Stimulated activated CD8-positive, alpha-beta memory T cell treated with anti-CD3 and anti-CD28 coated beads, Interleukin-12 subunit alpha, Interleukin-12 subunit beta, amount 100 ng/mL, for 24 hours (primary cell): ENCODE data around the gene TUSC7.

Experiments
- DNase-seq: peaks from one replicate; pipeline ENCODE4 v3.0.0-alpha.2; 2020; ENCODE audit errors: extremely low read depth

TUSC7 gene

GRCh38 chr3:116709479-116709878 is at the start of gene TUSC7:
Gene TUSC7, plus strand, starts transcription at chr3:116709779.
- DNase-seq: no peak

DNA sequence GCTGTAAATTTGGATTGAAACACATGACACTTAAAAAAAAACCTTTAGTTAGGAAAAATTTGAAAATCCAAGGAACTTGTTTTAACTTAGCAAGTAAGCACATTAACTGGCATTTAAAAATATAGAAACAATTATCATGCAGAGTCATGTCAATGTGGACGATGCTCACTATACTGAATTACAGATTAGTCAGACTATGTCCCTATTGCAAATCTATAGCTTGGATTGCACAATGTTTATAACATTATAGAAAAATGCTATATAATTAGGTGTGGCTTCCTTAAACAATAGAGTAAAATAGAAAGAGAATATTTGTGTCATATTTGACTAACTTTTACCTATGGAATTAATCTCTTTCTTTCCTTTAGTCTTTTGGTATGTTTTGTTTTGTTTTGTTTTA is 48.4 kb upstream of the TUSC7 start:
- DNase-seq: no peak

DNA sequence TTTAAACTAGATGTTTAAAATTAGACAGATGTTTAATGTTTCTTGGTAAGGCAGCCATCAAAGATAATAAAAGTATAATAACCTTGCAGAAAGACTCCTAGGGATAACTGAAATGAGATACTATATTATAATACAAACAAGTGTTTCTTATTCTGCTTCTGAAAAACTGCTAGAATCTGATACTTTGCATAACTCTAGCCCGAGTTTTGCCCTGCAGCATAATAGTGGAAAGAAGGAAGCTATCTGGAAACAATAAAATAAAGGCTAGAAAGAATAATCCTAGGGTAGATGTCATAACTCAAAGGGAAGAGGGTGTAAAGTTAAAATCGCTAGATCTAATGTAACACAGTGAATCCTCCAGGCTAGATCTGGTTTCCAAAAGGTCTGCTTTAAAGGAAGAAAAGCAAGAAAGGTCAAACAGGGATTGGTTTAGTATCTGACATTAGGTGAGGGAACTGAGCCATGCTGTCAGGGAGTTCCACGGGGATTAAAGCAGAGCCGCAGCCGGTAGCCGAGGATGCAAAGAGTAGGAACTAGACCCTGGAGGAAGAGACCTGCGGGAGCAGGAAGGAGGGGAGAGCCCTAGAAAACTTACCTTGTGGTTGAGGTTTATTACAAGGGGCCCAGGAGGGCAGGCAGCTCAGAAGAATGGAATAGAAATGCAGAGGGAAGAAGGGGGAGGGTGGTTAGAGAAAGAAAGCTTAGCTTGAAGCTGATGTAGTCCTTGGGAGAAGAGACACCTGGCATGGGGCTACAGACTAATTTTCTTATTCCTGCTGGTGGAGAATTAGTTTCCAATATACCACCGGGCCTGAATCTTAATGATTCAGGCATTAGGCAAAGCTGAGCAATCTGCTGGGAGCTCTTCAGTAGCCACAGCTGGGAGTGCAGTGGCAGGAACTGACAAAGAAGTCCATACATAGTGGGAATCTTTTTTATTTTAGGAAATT is 46.1 kb upstream of the TUSC7 start:
- no peak for DNase-seq

- no peak for DNase-seq
Observed at GRCh38 chr3:116667324-116667723, 42.3 kb upstream of the TUSC7 start.

DNA sequence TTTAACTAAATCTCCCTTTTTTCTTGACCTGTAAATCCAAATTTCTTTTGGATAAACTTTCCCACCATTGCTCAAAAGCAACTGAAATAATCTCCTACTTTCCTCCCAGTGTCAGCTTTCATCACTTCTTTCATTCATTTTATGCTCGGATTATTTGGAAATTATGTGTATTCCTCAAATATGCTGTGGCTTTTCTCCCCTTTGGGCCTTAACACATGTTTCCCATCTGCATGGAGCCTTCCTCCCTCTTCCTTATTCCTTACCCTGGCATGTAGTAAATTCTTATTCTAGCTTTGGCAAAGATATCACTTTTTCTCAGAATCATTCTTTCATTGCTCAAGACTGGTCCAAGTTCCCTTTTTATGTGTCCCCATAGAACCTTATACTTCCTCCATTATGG is 41.8 kb upstream of the TUSC7 start:
- no peak for DNase-seq

GRCh38 chr3:116669576-116669975 is 40.0 kb upstream of the TUSC7 start:
- no peak for DNase-seq

GRCh38 chr3:116671151-116671550 is 38.4 kb upstream of the TUSC7 start:
- DNase-seq: no peak

DNA sequence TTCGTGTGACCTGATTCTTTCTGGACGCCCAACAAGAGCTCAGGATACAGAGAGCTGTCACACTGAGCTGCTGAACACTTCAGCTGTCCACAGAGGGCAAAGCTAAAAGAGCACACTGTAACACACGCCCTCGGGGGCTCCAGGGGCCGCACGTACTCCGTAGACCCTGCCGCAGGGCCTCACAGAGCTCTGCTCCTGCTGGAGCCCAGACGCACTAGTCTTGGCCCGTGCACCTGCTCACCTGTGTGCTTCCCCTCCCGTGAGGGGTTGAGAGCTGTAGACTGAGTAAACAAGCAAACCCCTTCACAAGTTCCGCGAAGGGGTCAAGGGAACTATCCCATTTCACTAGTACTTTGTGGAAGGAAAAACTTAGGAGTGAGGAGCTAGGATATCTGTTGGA is 30.7 kb upstream of the TUSC7 start:
- DNase-seq: no peak

DNA sequence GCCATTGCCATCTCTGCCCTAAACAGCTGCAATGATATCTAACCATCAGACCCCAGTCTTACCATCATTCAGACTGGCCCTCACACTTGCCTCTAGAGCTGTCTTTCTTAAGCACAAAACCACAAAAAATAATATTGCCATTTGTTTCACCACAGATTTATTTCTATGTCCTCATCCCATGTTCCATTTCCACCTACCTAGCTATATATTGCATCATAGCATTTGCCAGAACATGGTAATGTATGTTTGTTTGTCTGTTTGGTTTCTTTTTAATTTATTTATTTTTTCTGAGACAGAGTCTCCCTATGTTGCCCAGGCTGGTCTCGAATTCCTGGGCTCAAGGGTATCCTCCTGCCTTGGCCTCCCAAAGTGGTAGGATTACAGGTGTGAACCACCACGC is 18.5 kb upstream of the TUSC7 start:
- no peak for DNase-seq

DNA sequence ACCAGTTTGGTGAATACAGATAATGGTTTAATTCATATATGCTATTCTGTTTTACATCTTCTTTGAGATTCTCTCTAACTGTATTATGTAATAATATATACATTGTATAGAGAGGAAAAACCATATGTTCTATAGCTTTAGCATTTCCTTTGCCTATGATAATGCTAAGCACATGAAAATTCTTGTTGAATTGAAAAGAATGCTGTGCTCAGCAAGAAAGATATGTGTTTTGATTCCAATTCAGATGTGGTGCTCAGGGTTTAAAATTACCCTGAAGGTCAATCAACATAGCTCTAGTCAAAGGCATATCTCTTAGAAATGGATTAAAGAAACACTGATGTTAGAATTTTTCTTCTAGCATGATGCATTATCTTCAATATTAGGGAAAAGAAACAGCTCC is 8.5 kb upstream of the TUSC7 start:
- no peak for DNase-seq

GRCh38 chr3:116702334-116702733 is 7.2 kb upstream of the TUSC7 start:
- no peak for DNase-seq

DNA sequence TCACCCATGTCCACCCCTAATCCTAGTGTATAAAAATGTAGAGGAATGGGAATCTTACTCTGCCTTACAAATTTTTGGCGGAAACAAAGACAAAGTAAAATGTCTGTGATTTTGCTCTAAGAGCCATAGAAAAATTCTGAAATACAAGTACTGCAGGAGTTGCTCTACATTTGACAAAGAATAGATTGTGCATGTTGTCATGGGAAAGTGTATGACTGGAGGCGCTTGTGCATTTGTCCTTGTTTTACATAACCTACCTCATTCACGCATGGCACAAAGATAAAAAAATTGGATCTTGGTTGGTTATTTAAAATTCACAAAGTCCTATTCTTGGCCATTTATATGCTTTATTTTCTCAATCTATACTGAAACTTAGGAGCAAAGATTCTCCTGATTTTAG is 2.0 kb upstream of the TUSC7 start:
- DNase-seq: no peak

GRCh38 chr3:116716490-116716889 is 6.9 kb downstream of the TUSC7 start:
- DNase-seq: no peak

- no peak for DNase-seq
Observed at GRCh38 chr3:116717566-116717965, 8.0 kb downstream of the TUSC7 start.

DNA sequence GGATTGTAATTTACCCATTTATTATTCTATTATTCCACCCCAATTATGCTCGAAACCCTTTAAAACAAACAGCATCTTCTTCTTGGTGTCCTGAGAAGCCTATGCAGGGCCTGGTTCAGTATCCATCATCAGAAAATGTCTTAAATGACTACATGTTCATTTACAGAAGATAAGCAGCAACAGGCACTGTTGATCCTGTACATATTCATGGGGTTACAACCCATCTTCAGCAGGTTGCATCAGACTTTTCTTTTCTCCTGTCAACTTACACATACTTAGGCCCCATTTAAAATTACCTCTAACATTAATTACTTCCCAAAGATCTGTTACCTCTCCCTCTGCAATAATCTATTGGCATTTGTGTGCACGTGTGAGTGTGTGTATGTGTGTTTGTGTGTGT is 18.9 kb downstream of the TUSC7 start:
- no peak for DNase-seq

DNA sequence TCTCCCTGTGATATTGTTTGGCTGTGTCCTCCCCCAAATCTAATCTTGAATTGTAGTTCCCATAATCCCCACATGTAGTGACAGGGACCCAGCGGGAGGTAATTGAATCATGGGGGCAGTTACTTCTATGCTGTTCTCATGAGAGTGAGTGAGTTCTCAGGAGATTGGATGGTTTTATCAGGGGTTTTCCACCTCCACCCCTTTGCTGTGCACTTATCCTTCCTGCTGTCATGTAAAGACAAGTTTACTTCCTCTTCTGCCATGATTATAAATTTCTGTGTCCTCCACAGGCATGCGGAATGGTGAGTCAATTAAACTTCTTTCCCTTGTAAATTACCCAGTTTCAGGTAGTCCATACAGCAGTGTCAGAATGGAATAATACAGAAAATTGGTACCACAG is 24.7 kb downstream of the TUSC7 start:
- no peak for DNase-seq

DNA sequence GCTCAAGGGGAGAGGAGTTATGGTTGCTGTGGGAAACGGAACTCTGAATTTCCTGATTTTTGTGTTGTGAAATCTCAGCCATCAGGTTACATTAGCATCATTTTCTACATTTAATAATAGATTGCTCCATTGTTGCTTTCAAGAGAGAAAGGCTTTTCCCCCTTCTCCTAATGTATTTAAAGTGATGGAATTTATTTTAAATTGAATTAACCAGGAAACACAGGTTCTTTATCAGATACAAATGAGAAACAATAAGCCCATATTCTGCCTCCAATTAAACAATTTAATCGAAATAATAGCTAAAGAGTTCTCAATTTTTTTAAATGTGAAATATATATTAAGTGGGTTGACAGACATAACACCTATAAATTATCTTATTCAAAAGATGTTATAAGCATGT is 30.1 kb downstream of the TUSC7 start:
- no peak for DNase-seq

GRCh38 chr3:116740293-116740692 is 30.7 kb downstream of the TUSC7 start:
- no peak for DNase-seq

GRCh38 chr3:116741467-116741866 is 31.9 kb downstream of the TUSC7 start:
- DNase-seq: no peak

- DNase-seq: no peak
Observed at GRCh38 chr3:116743062-116743461, 33.5 kb downstream of the TUSC7 start.

GRCh38 chr3:116749388-116749787 is 39.8 kb downstream of the TUSC7 start:
- DNase-seq: no peak

GRCh38 chr3:116757315-116757714 is 47.7 kb downstream of the TUSC7 start:
- DNase-seq: no peak

- no peak for DNase-seq
Observed at GRCh38 chr3:116759316-116759715, 49.7 kb downstream of the TUSC7 start.
